Right lobe of liver (tissue), 4 donors: ENCODE results near the gene RAD18.

Source experiments
- CTCF ChIP-seq, 4 donors: fragments of 200-600 bp in 3 of 4; fragments of 450-650 bp in 1 of 4; IDR thresholded peaks; one replicate each; pipeline versions ENCODE4 v1.5.1 to v1.8.0; 2016 to 2022; ENCODE audit warnings: antibody characterized with exemption in 4 of 4, mild to moderate bottlenecking in 2 of 4
- POLR2A ChIP-seq: fragments of 450-650 bp; IDR thresholded peaks from one replicate; pipeline ENCODE4 v1.6.1; 2017; ENCODE audit warnings: antibody characterized with exemption, mild to moderate bottlenecking
- donor health status: DM: no; HTN: no; CAD: no.
- donor health status: DM: no; HTN: no; CAD: no.
- donor health status: DM: no; HTN: yes; CAD: no.

GRCh38 chr3:8986741-8987140, 23.5 kb upstream of the RAD18 start:
- TF ChIP-seq CTCF (IDR thresholded peaks at IDR 0.05): no peak
- TF ChIP-seq POLR2A: no peak
